GM23338 (cell line): Measurements from ENCODE around the gene CCNG2. TPM values are rescaled to one million over a fixed set of nuclear protein-coding genes. Genes with fewer than 3 reads are reported as not detected.

Experiments used
- ATAC-seq: fragments of 200-7000 bp; cut with Tn5 transposase; 3 replicates; pipeline ENCODE4 v1.9.1; 2020
- DNase-seq: peaks from one replicate; pipeline ENCODE4 v3.0.0-alpha.2; 2015; ENCODE audit warnings: low spot score
- H2AFZ ChIP-seq: fragments of 200-600 bp; sonication (generic); 2 replicates; pipeline ENCODE4 v1.8.0; 2016; ENCODE audit warnings: antibody characterized with exemption, mild to moderate bottlenecking, moderate library complexity
- H3F3A ChIP-seq: fragments of 200-600 bp; sonication (generic); replicated peaks from 2 replicates; pipeline ENCODE4 v1.8.0; 2017; ENCODE audit warnings: antibody characterized with exemption, mixed run types, low read depth
- H3K27ac ChIP-seq: fragments of 200-600 bp; sonication (generic); 2 replicates; pipeline ENCODE4 v1.6.1; 2016; ENCODE audit warnings: low read depth
- H3K27me3 ChIP-seq: fragments of 200-600 bp; sonication (generic); 2 replicates; pipeline ENCODE4 v1.8.0; 2016; ENCODE audit warnings: mild to moderate bottlenecking, mixed run types, moderate library complexity; ENCODE audit not compliant: insufficient read depth
- H3K36me3 ChIP-seq: fragments of 200-600 bp; sonication (generic); 2 replicates; pipeline ENCODE4 v1.8.0; 2016; ENCODE audit warnings: mild to moderate bottlenecking; ENCODE audit not compliant: insufficient read depth
- H3K4me1 ChIP-seq: fragments of 200-600 bp; sonication (generic); 2 replicates; pipeline ENCODE4 v1.8.0; 2016; ENCODE audit warnings: mild to moderate bottlenecking, moderate library complexity; ENCODE audit not compliant: insufficient read depth
- H3K4me2 ChIP-seq: fragments of 200-600 bp; sonication (generic); 2 replicates; pipeline ENCODE4 v1.7.1; 2017; ENCODE audit warnings: mixed run types
- H3K4me3 ChIP-seq: fragments of 200-600 bp; sonication (generic); 2 replicates; pipeline ENCODE4 v1.6.1; 2016; ENCODE audit warnings: mixed run types
- H3K79me2 ChIP-seq: fragments of 200-600 bp; sonication (generic); replicated peaks from 2 replicates; pipeline ENCODE4 v1.8.0; 2017; ENCODE audit warnings: mild to moderate bottlenecking; ENCODE audit not compliant: insufficient read depth
- H3K9me2 ChIP-seq: fragments of 200-600 bp; sonication (generic); 2 replicates; pipeline ENCODE4 v1.8.0; 2017; ENCODE audit not compliant: insufficient read depth
- H4K20me1 ChIP-seq: fragments of 200-600 bp; sonication (generic); replicated peaks from 2 replicates; pipeline ENCODE4 v1.8.0; 2017; ENCODE audit warnings: mild to moderate bottlenecking; ENCODE audit not compliant: insufficient read depth
- H3K27ac Mint-ChIP-seq: 2 replicates; pipeline ENCODE4 v1.8.0; 2020; ENCODE audit warnings: inconsistent platforms, mild to moderate bottlenecking, moderate library complexity, mixed read lengths
- H3K27me3 Mint-ChIP-seq: 3 replicates; pipeline ENCODE4 v1.8.0; 2022; ENCODE audit warnings: low read depth, mild to moderate bottlenecking, moderate library complexity, mixed read lengths, inconsistent platforms; ENCODE audit not compliant: insufficient read depth, poor library complexity
- H3K36me3 Mint-ChIP-seq: 3 replicates; pipeline ENCODE4 v1.8.0; 2021; ENCODE audit warnings: low read depth, mild to moderate bottlenecking, inconsistent platforms, moderate library complexity, mixed read lengths
- H3K4me1 Mint-ChIP-seq: 3 replicates; pipeline ENCODE4 v1.8.0; 2020; ENCODE audit warnings: mild to moderate bottlenecking, inconsistent platforms, mixed read lengths
- H3K4me3 Mint-ChIP-seq: 3 replicates; pipeline ENCODE4 v1.8.0; 2021; ENCODE audit warnings: moderate library complexity, mild to moderate bottlenecking, inconsistent platforms, mixed read lengths
- H3K9me3 Mint-ChIP-seq: 3 replicates; pipeline ENCODE4 v1.8.0; 2020; ENCODE audit warnings: moderate library complexity, mild to moderate bottlenecking, inconsistent platforms, mixed read lengths
- CREB1 ChIP-seq: fragments of 250-450 bp; sonication (Bioruptor Pico); IDR thresholded peaks from 2 replicates; pipeline ENCODE4 v1.5.0; 2020; ENCODE audit warnings: low read depth, mild to moderate bottlenecking, moderate library complexity
- EZH2 ChIP-seq: fragments of 200-600 bp; sonication (generic); IDR thresholded peaks from one replicate; pipeline ENCODE4 v1.8.0; 2017; ENCODE audit warnings: antibody characterized with exemption, mild to moderate bottlenecking, low read depth; ENCODE audit not compliant: unreplicated experiment
- EZH2phosphoT487 ChIP-seq: fragments of 200-600 bp; sonication (generic); IDR thresholded peaks from one replicate; pipeline ENCODE4 v1.8.1; 2018; ENCODE audit warnings: antibody characterized with exemption; ENCODE audit not compliant: unreplicated experiment
- JUNB ChIP-seq: IDR thresholded peaks from one replicate; pipeline ENCODE4 v1.6.1; 2016; ENCODE audit warnings: antibody characterized with exemption; ENCODE audit not compliant: unreplicated experiment
- NANOG ChIP-seq: IDR thresholded peaks from 2 replicates; pipeline ENCODE4 v1.6.1; 2016; ENCODE audit warnings: antibody characterized with exemption, borderline replicate concordance
- STAT1 ChIP-seq: IDR thresholded peaks from one replicate; pipeline ENCODE4 v1.6.1; 2016; ENCODE audit warnings: antibody characterized with exemption; ENCODE audit not compliant: unreplicated experiment
- ZNF114 ChIP-seq: fragments of 250-450 bp; sonication (Bioruptor Pico); IDR thresholded peaks from 2 replicates; pipeline ENCODE4 v1.5.0; 2020; ENCODE audit warnings: mild to moderate bottlenecking, moderate library complexity
- ZNF331 ChIP-seq: fragments of 250-450 bp; sonication (Bioruptor Pico); IDR thresholded peaks from 2 replicates; pipeline ENCODE4 v1.5.0; 2020; ENCODE audit warnings: low read depth, mild to moderate bottlenecking, moderate library complexity
- polyA plus RNA-seq: library from polyadenylated mRNA; unstranded; fragments of >200 nt; fragmentation: Nextera tagmentation; extraction: Ambion mirVana; gene quantifications from 2 replicates; pipeline ENCODE4 v1.2.1, GENCODE V29; 2016
- total RNA-seq: library from RNA; depleted of rRNA; stranded (reverse); fragments of >200 nt; shearing (Covaris generic); gene quantifications from 2 replicates; pipeline ENCODE4 v1.2.3, GENCODE V29; 2014
- TF ChIP-seq, protein P1 (sequence below): IDR thresholded peaks from one replicate; pipeline ENCODE4 v1.6.1; 2018; ENCODE audit warnings: antibody characterized with exemption; ENCODE audit not compliant: unreplicated experiment
- TF ChIP-seq, protein P2 (sequence below), 2 experiments: fragments of 200-600 bp in 1 of 2; sonication (generic) in 1 of 2; conservative IDR thresholded peaks; 2 replicates each; pipeline versions ENCODE4 v1.5.1 to v1.6.1; 2016 to 2017; ENCODE audit warnings: antibody characterized with exemption in 2 of 2, low read depth in 2 of 2, mild to moderate bottlenecking in 2 of 2, moderate library complexity in 1 of 2

Gene CCNG2
- total and polyA plus RNA-seq, 2 experiments from 2014 or later, result 7.1 to 16.5 TPM

DNA sequence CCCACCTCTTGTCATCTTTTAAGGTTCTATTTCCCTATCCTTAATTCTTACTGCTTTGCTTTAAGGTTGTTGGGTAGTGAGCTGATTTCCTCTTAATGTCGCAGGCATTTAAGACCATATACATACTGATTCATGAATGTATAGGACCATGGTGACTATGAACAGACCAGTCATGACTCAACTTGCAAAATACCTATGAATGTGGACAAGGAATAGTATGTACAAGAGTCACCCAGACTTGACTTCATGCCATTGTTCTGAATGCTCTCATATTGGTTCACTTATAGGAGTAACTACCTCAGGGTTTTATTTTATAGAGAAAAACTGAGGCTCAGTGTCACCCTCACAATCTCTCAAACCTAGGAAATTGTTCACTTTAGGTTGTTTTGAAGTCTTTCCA is 44.3 kb downstream of the CCNG2 start:
- Histone ChIP-seq H3K27me3 (no peaks in the 10 kb centered on the region), H4K20me1 (no peaks in the 10 kb centered on the region), H3F3A (no peaks in the 10 kb centered on the region), H3K4me3 (no peak overlapping the region), H3K27ac (no peak overlapping the region), H3K9me2 (no peaks in the 10 kb centered on the region), H3K79me2 (no peaks in the 10 kb centered on the region), H3K4me1 (no peaks in the 10 kb centered on the region), H2AFZ (no peak overlapping the region), H3K36me3 (no peaks in the 10 kb centered on the region), H3K4me2 (no peak overlapping the region)
- TF ChIP-seq, protein P1, sequence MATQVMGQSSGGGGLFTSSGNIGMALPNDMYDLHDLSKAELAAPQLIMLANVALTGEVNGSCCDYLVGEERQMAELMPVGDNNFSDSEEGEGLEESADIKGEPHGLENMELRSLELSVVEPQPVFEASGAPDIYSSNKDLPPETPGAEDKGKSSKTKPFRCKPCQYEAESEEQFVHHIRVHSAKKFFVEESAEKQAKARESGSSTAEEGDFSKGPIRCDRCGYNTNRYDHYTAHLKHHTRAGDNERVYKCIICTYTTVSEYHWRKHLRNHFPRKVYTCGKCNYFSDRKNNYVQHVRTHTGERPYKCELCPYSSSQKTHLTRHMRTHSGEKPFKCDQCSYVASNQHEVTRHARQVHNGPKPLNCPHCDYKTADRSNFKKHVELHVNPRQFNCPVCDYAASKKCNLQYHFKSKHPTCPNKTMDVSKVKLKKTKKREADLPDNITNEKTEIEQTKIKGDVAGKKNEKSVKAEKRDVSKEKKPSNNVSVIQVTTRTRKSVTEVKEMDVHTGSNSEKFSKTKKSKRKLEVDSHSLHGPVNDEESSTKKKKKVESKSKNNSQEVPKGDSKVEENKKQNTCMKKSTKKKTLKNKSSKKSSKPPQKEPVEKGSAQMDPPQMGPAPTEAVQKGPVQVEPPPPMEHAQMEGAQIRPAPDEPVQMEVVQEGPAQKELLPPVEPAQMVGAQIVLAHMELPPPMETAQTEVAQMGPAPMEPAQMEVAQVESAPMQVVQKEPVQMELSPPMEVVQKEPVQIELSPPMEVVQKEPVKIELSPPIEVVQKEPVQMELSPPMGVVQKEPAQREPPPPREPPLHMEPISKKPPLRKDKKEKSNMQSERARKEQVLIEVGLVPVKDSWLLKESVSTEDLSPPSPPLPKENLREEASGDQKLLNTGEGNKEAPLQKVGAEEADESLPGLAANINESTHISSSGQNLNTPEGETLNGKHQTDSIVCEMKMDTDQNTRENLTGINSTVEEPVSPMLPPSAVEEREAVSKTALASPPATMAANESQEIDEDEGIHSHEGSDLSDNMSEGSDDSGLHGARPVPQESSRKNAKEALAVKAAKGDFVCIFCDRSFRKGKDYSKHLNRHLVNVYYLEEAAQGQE, result no peak
- no peak for TF ChIP-seq EZH2phosphoT487
- TF ChIP-seq EZH2, result no peak
- TF ChIP-seq STAT1, result no peak
- TF ChIP-seq, protein P2, sequence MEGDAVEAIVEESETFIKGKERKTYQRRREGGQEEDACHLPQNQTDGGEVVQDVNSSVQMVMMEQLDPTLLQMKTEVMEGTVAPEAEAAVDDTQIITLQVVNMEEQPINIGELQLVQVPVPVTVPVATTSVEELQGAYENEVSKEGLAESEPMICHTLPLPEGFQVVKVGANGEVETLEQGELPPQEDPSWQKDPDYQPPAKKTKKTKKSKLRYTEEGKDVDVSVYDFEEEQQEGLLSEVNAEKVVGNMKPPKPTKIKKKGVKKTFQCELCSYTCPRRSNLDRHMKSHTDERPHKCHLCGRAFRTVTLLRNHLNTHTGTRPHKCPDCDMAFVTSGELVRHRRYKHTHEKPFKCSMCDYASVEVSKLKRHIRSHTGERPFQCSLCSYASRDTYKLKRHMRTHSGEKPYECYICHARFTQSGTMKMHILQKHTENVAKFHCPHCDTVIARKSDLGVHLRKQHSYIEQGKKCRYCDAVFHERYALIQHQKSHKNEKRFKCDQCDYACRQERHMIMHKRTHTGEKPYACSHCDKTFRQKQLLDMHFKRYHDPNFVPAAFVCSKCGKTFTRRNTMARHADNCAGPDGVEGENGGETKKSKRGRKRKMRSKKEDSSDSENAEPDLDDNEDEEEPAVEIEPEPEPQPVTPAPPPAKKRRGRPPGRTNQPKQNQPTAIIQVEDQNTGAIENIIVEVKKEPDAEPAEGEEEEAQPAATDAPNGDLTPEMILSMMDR (conservative IDR thresholded peaks at IDR 0.05; ENCODE audit: low read depth in 2 of 2), result no peak
- no peak for TF ChIP-seq JUNB
- no peak for ATAC-seq
- H3K27ac Mint-ChIP-seq, result no peak overlapping the region
- H3K36me3 Mint-ChIP-seq, result no peaks in the 10 kb centered on the region
- no peak for DNase-seq
- no peaks in the 10 kb centered on the region for H3K4me1 Mint-ChIP-seq
- H3K4me3 Mint-ChIP-seq, result no peak overlapping the region
- peaks cover 7% of the 10 kb centered on the region for H3K27me3 Mint-ChIP-seq
- H3K9me3 Mint-ChIP-seq, result no peaks in the 10 kb centered on the region

DNA sequence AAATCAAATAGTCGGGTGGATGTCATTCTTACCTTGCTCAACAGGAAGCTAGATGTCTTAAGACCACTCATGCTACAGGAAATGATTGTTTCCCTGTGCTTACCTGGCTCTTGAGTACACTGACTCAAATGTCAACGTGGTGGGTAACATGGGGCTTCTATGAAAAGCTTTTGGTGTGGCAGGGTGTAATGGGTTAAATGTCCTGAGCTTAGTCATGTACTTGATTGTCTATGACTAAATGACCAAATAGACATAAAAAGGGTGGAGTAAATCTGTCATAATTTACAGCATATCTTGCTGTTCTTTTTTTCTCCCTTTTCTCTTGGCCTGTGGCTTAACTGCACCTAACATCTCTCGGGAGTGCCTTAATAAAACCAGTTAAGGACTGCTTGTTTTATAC is 44.9 kb downstream of the CCNG2 start:
- no peak overlapping the region for H3K27ac ChIP-seq
- no peaks in the 10 kb centered on the region for H3K36me3 ChIP-seq
- Mint-ChIP-seq H3K4me3 (no peak overlapping the region), H3K27ac (no peak overlapping the region), H3K4me1 (no peaks in the 10 kb centered on the region), H3K9me3 (no peaks in the 10 kb centered on the region), H3K27me3 (peaks cover 3% of the 10 kb centered on the region), H3K36me3 (no peaks in the 10 kb centered on the region)
- H3K4me3 ChIP-seq, result no peak overlapping the region
- H3K79me2 ChIP-seq, result no peaks in the 10 kb centered on the region
- ATAC-seq, result no peak
- H4K20me1 ChIP-seq, result no peaks in the 10 kb centered on the region
- DNase-seq, result no peak
- H3K27me3 ChIP-seq, result no peaks in the 10 kb centered on the region
- no peaks in the 10 kb centered on the region for H3K9me2 ChIP-seq
- no peaks in the 10 kb centered on the region for H3F3A ChIP-seq
- H3K4me1 ChIP-seq, result no peaks in the 10 kb centered on the region
- no peak overlapping the region for H3K4me2 ChIP-seq
- no peak overlapping the region for H2AFZ ChIP-seq
- TF ChIP-seq NANOG, result no peak
- no peak for TF ChIP-seq EZH2
- no peak for TF ChIP-seq CREB1 (CRISPR knock-in tag)
- no peak for TF ChIP-seq ZNF331 (CRISPR knock-in tag)
- TF ChIP-seq, protein P1, result no peak
- no peak for TF ChIP-seq EZH2phosphoT487
- TF ChIP-seq, protein P2 (conservative IDR thresholded peaks at IDR 0.05; ENCODE audit: low read depth in 2 of 2), result no peak
- no peak for TF ChIP-seq STAT1
- TF ChIP-seq ZNF114 (CRISPR knock-in tag), result no peak
- no peak for TF ChIP-seq JUNB
